GM18861 (cell line): ENCODE measurements around the gene DRD4.
"Not testable (repeated sequence)": the region's sequence is repeated elsewhere in the genome, so short reads cannot be mapped to it uniquely, and the experiment has no call there.

Source experiments
- ATAC-seq: cut with Tn5 transposase; IDR thresholded peaks from one replicate; pipeline ENCODE4 v1.9.1; 2021; ENCODE audit not compliant: unreplicated experiment

DRD4 gene

DNA sequence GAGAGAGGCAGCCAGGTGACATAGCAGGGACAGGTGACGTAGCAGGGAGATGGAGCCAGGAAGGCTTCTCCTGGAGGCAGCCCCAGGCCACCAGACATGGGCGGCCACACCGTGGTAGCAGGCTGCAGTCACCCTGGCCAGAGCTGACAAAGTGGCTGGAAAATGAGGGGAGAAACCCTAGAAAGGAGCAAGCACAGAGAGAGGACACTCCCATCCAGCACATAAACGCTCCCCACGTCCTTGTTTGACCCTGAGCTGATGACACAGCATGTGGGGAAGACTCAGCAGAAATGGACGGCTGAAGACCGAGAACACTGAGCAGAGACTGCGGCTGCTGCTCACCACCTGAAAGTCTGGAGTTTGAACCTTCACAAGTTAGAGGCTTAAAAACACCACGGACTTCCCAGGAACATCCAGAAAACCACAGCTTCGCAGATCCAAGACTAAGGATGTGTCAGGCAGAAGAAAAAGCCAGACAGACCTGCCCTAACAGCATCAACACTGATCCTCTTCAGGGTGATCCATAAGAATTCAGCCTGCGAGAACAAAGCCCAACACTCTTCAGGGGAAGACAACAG, 28.7 kb downstream of the DRD4 start:
- no peak for ATAC-seq

- no peak for ATAC-seq
Measured at GRCh38 chr11:673866-674265, 36.8 kb downstream of the DRD4 start.

GRCh38 chr11:674406-674805, 37.3 kb downstream of the DRD4 start:
- ATAC-seq: no peak

DNA sequence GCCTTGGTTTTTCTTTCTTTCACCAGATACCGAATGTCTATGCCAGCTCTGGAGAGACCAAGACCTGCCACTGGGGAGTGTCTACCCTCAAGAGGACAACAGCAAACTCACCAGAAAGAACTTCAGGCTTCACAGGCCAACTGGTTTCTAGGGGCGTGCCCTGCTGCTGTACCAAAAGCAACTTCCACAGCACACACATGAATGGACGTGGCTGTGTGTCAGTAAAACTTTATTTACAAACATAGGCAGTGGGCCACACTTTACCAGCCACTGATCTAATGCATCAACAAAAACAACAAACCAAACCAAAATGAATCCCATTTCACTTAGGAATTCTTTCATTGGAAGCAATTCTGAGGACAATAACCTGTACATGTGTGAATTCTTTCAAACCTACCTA, 41.2 kb downstream of the DRD4 start:
- no peak for ATAC-seq

DNA sequence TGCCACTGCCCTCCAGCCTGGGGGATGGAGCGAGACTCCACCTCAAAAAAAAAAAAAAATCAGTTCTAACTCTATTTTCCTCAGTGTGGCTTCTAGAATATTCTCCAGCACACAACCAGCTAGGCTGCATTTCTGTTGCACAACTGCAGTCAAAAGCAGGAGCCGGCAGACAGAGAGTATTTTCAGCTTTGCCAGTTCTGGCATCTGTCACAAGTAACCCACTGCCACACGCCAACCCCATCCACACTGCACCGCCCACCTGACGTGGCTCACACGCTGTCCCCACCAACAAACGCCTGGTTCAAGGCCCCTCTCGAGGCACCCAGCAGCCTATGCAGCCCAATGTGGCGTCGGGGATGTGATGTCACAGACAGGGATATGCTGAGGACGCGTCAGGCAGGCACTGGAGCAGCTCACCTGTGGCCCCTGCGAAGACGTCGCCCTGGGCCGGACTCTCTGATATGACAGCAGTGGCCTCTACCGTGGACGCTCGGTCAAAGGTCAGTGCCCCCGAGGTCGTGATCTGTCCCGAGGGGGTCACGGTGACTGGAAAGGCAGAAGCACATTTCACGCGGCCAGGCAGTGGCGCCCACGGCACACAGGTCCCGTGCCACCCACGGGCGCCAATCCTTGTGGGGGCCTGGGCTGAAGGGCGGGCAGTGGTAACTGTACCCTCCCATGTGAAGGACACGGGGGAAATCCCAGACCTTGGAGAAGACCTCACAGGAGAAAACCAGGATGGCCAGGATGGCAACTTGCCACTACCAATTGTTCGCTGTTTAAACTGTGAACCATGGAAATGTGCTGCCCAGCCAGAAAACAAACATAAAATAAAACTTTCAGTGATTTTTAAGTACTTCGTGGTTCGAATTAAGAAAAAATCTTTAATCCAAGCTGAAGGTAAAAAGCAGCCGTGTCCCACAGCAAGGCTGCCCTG, 42.5 kb downstream of the DRD4 start:
- no peak for ATAC-seq

- no peak for ATAC-seq
Measured at GRCh38 chr11:680476-680875, 43.4 kb downstream of the DRD4 start.

- no peak for ATAC-seq
Measured at GRCh38 chr11:680970-681369, 43.9 kb downstream of the DRD4 start.

- no peak for ATAC-seq
Measured at GRCh38 chr11:686451-687243, 49.6 kb downstream of the DRD4 start.

GRCh38 chr11:687751-688150, 50.7 kb downstream of the DRD4 start:
- ATAC-seq: no peak

GRCh38 chr11:688681-689080, 51.6 kb downstream of the DRD4 start:
- no peak for ATAC-seq

DNA sequence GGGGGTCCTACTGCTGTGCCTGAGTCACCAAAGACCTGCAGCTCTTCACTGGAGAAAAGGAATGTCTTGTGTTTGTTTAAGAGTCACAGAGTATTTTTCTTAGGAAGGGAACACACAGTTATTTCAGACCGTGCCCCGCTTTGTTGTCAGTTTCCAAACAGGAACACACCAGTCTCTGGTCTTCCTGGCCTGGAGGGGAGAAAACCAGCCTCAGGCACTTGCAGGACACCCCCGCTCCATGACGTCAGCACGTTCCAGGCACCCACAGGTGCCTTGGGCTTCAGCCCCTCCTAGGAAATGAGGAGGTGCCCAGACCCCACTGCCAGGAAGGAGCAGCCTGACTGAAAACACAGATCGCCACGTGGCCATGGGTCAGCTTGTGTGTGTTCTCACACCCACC, 52.6 kb downstream of the DRD4 start:
- no peak for ATAC-seq

- ATAC-seq: not testable (repeated sequence)
Measured at GRCh38 chr11:690244-690643, 53.2 kb downstream of the DRD4 start.
